CD4-positive, alpha-beta T cell treated with Interleukin-21 for 1 hour (primary cell): ENCODE measurements around the gene RBP2.
"Not testable (repeated sequence)": the region's sequence is repeated elsewhere in the genome, so short reads cannot be mapped to it uniquely, and the experiment has no call there.

Experiments
- DNase-seq: peaks from one replicate; pipeline ENCODE4 v3.0.0-alpha.2; 2020

The RBP2 gene

DNA sequence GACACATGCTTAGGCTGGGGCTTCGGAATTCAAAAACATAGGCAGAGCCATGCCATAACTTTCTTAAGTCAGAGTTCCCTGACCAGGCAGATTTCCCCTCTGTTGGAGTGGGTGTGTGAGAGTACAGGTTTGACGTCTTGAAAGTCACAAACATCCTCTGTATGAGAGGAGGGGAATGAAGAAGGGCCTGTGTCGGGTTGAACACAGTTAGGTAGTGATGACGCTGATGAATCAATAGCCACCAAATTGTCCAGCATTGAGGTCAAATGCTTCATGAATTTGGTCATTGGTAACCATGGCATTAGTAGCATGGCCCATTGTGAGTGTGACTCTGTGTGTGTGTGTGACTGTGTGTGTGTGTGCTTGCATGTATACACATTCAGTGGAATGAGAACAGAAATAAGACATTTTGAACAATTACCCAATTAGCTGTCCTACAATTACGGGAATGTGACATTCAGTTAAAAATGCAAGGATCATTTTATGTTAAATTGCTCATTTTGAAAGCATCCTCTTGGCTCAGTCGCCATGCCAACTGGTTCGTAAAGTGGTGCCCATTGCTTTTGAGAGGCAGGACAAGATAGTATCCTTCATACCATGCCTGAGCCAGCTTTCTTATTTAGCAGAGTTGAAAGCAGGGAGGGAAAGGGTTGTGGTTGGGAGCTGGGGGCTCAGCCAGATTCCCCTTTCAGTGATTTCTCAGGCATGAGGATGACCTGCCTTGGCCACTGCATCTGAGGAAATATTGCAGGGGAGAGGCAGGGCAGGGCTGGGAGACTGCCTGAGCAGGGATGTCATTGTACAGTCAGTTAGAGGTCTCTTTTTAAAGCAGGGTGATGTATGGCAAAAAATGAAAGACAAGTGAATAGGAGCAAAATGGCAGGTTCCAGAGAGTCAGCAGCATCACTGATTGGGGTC lies 35.4 kb downstream of the RBP2 start:
- no peak for DNase-seq

DNA sequence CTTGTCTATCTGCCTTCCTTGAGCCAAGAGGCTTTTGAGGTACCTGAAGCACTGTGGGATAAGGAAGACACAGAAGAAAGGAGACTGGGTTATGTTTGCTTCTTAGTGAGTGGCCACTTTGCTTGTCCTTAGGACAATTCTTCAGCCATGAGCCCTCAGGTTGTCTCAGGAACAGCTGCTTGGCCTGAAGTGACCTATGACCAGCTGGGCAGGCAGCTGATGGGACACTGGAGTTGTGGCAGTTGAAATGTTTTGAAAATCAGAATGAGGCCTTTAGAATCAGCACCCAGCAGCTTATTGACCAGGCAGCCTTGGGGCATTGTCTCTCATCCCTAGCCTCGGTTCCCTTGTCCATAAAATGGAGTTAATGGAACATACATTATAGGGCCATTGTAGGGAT lies 37.0 kb downstream of the RBP2 start:
- DNase-seq = no peak

DNA sequence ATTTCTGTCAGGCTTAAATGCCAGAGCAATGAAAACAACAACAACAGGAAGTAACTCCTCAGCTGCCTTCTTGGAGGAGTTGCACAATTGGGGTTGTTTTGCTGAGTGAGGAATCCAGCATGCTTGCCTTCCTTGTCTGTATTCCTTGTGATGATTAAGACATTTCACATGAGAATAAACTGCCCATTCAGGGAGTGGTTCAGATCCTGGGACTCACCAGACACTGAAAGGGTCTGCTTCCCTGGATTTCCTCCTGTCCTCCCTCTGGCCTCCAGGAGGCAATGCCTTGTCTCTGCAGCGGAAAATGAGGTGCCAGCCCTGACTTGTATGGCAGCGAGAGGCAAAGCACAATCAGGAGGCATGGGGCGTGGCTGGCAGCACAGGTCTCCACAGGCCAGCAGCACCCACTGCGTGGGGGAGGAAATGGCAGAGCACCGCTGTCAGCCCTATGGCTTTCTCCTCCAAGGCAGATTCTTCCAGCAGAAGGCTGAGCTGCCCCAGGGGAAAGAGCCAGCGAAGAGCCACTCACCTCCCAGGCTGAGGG lies 41.5 kb downstream of the RBP2 start:
- no peak for DNase-seq

DNA sequence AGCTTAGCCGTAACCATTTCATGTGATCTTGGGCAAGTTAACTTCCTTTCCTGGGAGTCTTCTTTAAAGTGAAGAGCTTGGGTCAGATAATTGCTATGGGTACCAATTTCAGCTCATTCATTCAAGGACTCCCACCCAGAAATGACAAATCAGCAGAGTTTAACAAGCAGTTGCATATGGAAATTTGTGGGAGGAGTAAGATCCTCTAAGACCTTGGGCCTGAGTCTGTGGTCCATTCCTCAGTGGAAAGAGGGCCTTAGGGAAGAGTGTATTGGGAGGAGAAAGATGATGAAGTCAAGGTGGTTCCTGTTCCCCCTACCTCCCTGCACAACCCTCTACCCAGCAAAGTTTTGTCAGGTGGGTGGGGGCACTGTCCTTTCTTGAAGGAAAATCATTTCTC lies 42.1 kb downstream of the RBP2 start:
- DNase-seq = no peak

DNA sequence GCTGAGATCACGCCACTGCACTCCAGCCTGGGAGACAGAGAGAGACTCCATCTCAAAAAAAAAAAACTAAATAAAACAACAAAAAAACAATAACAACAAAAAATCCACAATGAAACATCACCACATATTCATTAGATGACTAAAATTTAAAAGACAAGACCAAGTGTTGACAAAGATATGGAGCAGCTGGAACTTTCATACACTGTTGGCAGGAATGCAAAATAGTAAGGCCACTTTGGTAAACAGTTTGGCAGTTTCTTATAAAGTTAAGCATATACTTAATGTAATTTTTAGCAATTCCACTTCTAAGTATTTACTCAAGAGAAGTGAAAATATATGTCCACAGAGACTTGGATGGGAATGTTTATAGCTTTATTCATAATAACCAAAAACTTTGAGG lies 43.2 kb downstream of the RBP2 start:
- no peak for DNase-seq

DNA sequence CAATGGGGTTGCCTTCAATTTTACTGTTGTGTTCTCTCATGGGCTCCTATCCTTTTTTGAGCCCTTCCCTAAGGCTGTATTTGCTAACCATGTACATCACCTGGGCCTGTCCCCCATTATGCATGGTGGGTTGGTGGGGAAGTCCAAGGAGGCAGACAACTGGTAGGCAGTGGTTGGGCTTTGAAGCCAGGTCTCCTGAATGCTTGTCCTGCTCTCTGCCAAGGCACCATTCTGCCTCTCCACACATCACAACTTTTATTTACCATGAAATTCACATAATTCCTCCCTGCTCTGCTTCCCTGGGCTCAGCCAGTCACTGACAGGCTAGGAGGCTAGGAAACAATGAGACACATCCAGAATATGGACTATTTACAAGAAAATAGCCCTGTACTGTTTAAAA lies 45.8 kb downstream of the RBP2 start:
- DNase-seq = no peak

DNA sequence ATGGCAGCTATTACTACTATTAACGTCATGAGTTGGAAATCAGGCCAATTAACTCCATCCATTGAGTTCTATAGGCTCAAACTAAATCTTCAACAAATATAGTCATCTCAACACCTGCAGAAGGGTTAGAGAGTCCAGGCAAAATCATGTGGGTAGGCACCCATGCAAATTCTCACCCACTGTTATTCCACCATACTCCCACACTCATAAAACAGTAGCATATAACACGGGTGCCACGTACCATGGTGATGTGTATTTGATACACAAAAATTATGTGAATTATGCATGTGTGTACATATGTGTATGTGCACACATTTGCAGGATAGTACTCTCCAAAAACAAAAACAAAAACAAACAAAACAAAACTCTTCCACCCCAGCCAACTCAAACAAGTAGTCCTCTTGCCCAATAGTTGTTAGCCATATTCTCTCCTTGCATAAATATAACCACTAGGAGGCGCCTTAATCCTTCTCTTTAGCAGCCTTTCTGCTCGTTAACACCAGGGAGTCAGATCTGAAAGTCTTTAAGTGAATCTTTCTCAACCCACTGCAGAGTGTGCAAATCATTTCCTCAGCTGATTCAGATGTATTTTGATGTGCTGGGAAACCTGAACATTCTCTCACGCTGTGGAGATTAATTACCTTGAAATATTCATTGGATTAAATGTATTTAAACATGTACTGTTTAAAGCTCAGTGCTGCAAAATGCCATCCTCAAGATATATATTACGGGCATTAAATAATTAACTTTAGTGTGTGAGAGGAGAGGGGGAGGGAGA lies 48.8 kb downstream of the RBP2 start:
- DNase-seq = peak; percentile 49

DNA sequence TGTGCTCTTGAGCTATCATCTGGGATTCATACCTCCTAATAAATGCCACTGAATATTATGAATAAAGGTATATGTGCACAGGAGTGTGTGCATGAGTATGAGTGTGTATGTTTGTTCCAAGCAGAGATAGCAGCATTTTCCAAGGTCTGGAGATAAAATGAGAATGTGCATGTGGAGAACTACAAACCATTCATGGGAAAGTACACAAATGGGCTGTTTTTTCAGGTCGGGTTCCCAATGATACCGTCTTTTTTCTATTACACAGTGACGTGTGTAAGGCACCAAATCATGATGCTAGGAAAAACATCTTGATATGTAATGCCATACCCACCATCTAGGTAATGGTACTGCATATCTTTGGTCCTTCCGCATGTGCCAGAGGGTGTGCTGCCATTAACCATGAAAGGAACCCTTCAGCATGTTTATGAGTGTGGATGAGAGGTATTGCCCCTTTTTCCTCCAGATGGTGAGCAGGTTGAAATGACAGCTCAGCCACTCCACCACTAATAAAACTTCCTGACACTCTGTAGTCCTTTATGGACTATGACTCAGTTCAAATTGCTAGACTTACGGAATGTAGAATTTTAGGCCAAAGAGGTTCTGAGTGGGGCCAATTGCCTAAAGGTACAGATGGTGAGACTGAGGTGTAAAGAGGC lies 50.4 kb downstream of the RBP2 start:
- DNase-seq = no peak

DNA sequence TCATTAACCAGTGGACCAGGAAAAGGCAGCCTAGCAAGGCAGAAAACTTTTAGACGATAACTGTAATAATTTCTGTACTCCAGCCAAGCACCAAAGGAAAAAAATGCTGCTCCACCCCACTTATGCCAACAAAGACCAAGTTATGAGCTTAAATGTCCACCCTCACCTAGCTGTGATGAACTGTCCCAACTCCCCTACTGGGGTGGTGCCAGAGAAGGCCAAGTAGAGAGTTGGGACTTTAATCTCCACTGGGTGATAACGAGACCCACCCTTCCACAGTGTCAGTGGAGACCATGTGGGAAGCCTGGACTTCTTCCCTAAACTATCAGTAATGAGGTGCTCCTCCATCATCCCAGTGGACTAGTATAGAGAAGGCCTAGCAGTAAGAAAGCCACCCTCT lies 53.1 kb downstream of the RBP2 start:
- DNase-seq = no peak

DNA sequence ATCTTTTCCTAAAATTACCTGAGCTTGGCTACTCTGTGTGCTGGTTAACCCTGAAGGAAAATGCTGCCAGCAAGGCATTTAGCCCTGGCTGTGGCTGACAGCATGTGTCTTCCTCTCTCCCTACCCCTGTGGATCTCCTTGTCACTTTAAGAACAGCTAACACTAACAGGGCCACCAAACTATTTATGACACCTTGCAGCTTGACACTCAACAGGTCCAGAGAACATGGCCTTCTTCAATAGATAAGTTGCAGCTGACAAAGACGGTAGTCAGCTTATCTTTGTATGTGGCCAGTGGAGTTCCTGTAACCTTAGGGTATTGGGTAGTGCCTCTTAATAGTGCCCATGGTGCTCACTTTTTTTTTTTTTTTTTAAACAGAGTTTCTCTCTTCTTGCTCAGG lies 54.9 kb downstream of the RBP2 start:
- no peak for DNase-seq

DNA sequence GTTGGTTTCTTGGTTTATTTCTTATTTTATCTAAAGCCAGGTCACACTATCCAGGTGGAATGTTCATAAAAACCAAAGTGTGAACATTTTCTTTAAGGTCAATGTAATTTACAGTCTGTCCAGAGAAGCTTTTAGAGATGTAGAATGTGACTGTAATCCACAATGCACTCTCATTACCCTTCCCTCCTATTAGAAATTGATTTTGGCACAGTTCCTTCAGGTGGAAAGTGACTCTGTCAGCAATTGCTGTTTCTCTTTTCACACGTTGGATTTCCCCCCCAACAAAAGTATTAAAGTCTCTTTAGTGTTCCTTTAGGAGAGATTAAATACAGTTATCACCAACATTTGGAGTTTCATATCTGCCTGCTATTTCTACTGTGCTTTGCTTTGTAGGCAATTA lies 55.3 kb downstream of the RBP2 start:
- DNase-seq = no peak

DNA sequence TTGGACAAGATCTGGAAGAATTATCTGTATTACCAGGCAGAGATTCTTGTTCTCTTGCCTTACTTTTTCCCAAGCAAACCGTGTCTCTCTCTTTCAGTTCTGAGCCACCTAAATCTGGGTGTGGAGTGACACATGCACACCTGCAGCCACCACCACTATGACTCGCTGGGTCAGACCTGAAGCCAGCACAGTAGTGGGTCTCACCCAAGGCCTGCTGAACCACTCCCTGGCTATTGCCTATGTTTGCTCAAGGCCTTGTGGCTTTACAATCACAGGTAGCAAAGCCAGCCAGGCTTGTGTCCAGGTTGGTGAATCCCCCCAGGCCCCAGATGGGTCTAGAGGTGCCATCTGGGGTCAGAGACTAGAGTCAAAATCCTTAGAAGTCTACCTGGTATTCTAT lies 58.2 kb downstream of the RBP2 start:
- no peak for DNase-seq

DNA sequence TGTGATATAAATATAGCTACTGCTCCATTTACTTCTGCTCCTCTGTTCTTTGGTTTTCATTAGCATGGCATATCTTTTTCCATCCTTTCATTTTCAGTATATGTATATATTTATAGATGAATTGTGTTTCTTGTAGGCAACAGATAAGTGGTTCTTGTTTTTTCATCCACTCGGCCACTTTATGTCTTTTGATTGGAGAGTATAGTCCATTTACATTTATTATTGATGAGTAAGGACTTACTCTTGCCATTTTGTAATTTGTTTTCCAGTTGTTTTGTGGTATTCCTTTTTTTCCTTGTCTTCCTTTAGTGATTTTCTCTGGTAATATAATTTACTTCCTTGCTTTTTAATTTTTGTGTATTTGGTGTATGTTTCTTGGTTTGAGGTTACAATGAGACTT lies 60.0 kb downstream of the RBP2 start:
- DNase-seq = no peak

DNA sequence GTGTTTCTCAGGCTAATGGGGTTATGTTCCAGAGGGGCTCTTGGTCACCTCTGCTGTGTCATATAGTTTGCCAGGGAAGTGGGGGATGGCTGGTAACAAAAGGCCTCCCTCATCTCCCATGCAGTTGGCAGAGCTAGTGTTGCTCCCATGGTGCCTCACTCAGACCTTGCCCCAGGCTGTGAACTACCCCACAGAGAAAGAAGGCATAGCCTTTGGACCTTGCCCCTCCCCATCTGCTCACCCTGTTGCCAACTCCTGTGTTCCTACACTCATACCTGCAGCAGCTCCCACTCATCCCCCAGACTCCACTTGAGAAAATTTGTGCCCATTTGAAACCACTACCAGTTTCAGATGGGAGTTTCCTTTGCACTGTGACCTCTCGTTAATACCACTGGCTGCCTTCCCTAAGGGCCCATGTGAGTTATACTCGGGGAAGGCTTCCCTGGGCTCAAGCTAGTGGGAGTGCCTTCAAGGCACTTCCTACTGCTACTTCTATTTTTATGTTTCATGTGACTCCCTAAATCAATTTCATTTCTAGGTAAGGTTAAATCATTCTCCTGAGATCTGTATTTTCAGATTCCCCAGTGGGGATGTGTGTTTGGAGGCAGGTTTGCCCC lies 61.6 kb downstream of the RBP2 start:
- no peak for DNase-seq

DNA sequence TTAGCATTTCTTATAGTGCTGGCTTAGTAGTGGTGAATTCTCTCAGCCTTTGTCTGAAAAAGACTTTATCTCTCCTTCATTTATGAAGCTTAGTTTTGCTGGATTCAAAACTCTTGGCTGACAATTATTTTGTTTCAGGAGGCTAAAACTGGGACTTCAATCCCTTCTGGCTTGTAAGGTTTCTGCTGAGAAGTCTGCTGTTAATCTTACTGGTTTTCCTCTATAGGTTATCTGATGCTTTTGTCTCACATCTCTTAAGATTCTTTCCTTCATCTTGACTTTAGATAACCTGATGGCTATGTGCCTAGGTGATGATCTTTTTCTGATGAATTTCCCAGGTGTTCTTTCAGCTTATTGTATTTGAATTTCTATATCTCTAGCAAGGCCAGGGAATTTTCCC lies 63.4 kb downstream of the RBP2 start:
- DNase-seq = not testable (repeated sequence)
